H9 (cell line): ENCODE measurements around the gene MCAM. TPM values are rescaled to one million over a fixed set of nuclear protein-coding genes. Genes with fewer than 3 reads are reported as not detected.

ENCODE experiments used
- DNase-seq: peaks from one replicate; pipeline ENCODE4 v3.0.0-alpha.2; 2017
- H2AFZ ChIP-seq: one replicate; pipeline ENCODE4 v1.6.1; 2013; ENCODE audit warnings: mild to moderate bottlenecking, low read length, control low read depth, moderate library complexity
- H2AK5ac ChIP-seq: 2 replicates; pipeline ENCODE4 v1.6.1; 2013; ENCODE audit warnings: low read length, control low read depth, mixed read lengths; ENCODE audit not compliant: insufficient read length
- H2BK120ac ChIP-seq: one replicate; pipeline ENCODE4 v1.6.1; 2013; ENCODE audit warnings: low read depth, mild to moderate bottlenecking, low read length, control low read depth, inconsistent platforms; ENCODE audit not compliant: poor library complexity, severe bottlenecking
- H2BK12ac ChIP-seq: 2 replicates; pipeline ENCODE4 v1.6.1; 2013; ENCODE audit warnings: low read length, control low read depth, mixed read lengths, low read depth; ENCODE audit not compliant: insufficient read length
- H2BK15ac ChIP-seq: 2 replicates; pipeline ENCODE4 v1.6.1; 2013; ENCODE audit warnings: low read depth, low read length, control low read depth
- H2BK20ac ChIP-seq: one replicate; pipeline ENCODE4 v1.6.1; 2013; ENCODE audit warnings: low read depth, mild to moderate bottlenecking, low read length, control low read depth, inconsistent platforms; ENCODE audit not compliant: poor library complexity, severe bottlenecking
- H2BK5ac ChIP-seq: 2 replicates; pipeline ENCODE4 v1.6.1; 2013; ENCODE audit warnings: low read length, control low read depth, mixed read lengths; ENCODE audit not compliant: insufficient read length
- H3K14ac ChIP-seq: 2 replicates; pipeline ENCODE4 v1.6.1; 2013; ENCODE audit warnings: low read length, control low read depth; ENCODE audit not compliant: insufficient read depth
- H3K18ac ChIP-seq: 2 replicates; pipeline ENCODE4 v1.6.1; 2013; ENCODE audit warnings: low read depth, mild to moderate bottlenecking, mixed read lengths, low read length, control low read depth; ENCODE audit not compliant: insufficient read length
- H3K23ac ChIP-seq: 2 replicates; pipeline ENCODE4 v1.6.1; 2013; ENCODE audit warnings: low read length, control low read depth, mixed read lengths, low read depth; ENCODE audit not compliant: insufficient read length
- H3K23me2 ChIP-seq: 2 replicates; pipeline ENCODE4 v1.6.1; 2013; ENCODE audit warnings: low read depth, mild to moderate bottlenecking, mixed read lengths, low read length, control low read depth; ENCODE audit not compliant: insufficient read length, poor library complexity, severe bottlenecking
- H3K27ac ChIP-seq: 2 replicates; pipeline ENCODE4 v1.5.1; 2013; ENCODE audit warnings: low read length, control low read depth, mixed read lengths, low read depth; ENCODE audit not compliant: insufficient read length
- H3K27me3 ChIP-seq: 2 replicates; pipeline ENCODE4 v1.6.1; 2013; ENCODE audit warnings: low read length, control low read depth, inconsistent platforms; ENCODE audit not compliant: insufficient read depth
- H3K4ac ChIP-seq: 2 replicates; pipeline ENCODE4 v1.6.1; 2013; ENCODE audit warnings: low read depth, mild to moderate bottlenecking, control low read depth, inconsistent platforms, low read length, moderate library complexity
- H3K4me1 ChIP-seq: 2 replicates; pipeline ENCODE4 v1.6.1; 2013; ENCODE audit warnings: low read length, control low read depth, inconsistent platforms; ENCODE audit not compliant: insufficient read depth
- H3K4me2 ChIP-seq: 2 replicates; pipeline ENCODE4 v1.6.1; 2013; ENCODE audit warnings: low read length, control low read depth, mixed read lengths; ENCODE audit not compliant: insufficient read length, insufficient read depth
- H3K56ac ChIP-seq: 2 replicates; pipeline ENCODE4 v1.6.1; 2013; ENCODE audit warnings: low read depth, mild to moderate bottlenecking, mixed read lengths, low read length, control low read depth; ENCODE audit not compliant: insufficient read length
- H3K79me1 ChIP-seq: 2 replicates; pipeline ENCODE4 v1.6.1; 2013; ENCODE audit warnings: low read depth, mild to moderate bottlenecking, moderate library complexity, low read length, control low read depth, inconsistent platforms; ENCODE audit not compliant: insufficient read depth, poor library complexity, severe bottlenecking
- H3K79me2 ChIP-seq: 2 replicates; pipeline ENCODE4 v1.6.1; 2013; ENCODE audit warnings: low read length, control low read depth, inconsistent platforms; ENCODE audit not compliant: insufficient read depth
- H3K9ac ChIP-seq: 2 replicates; pipeline ENCODE4 v1.6.1; 2013; ENCODE audit warnings: low read length, control low read depth, mixed read lengths; ENCODE audit not compliant: insufficient read length; ENCODE audit errors: extremely low read depth
- H3K9me3 ChIP-seq: one replicate; pipeline ENCODE4 v1.6.1; 2013; ENCODE audit warnings: low read depth, low read length, inconsistent platforms; ENCODE audit not compliant: control insufficient read depth
- H3T11ph ChIP-seq: one replicate; pipeline ENCODE4 v1.6.1; 2013; ENCODE audit warnings: mild to moderate bottlenecking, low read length, control low read depth, inconsistent platforms
- H4K20me1 ChIP-seq: one replicate; pipeline ENCODE4 v1.6.1; 2013; ENCODE audit not compliant: control insufficient read depth, insufficient read length, insufficient read depth
- H4K5ac ChIP-seq: 2 replicates; pipeline ENCODE4 v1.6.1; 2013; ENCODE audit warnings: low read depth, mild to moderate bottlenecking, mixed read lengths, low read length, control low read depth; ENCODE audit not compliant: insufficient read length
- H4K8ac ChIP-seq: replicated peaks from 2 replicates; pipeline ENCODE4 v1.6.1; 2013; ENCODE audit warnings: low read length, control low read depth, mixed read lengths, low read depth; ENCODE audit not compliant: insufficient read length
- H4K91ac ChIP-seq: 2 replicates; pipeline ENCODE4 v1.6.1; 2013; ENCODE audit warnings: low read depth, mild to moderate bottlenecking, moderate library complexity, mixed read lengths, low read length, control low read depth; ENCODE audit not compliant: insufficient read length
- H3K27ac Mint-ChIP-seq, 3 experiments: 2 replicates in 2 of 3; 3 replicates in 1 of 3; pipeline ENCODE4 v1.8.0; 2020 to 2021; ENCODE audit warnings: mixed read lengths in 3 of 3, mild to moderate bottlenecking in 1 of 3, moderate library complexity in 1 of 3
- H3K27me3 Mint-ChIP-seq: 2 replicates; pipeline ENCODE4 v1.8.0; 2021; ENCODE audit warnings: low read depth, mild to moderate bottlenecking, moderate library complexity, mixed read lengths
- H3K36me3 Mint-ChIP-seq, 3 experiments: 2 replicates in 2 of 3; 3 replicates in 1 of 3; pipeline ENCODE4 v1.8.0; 2020 to 2021; ENCODE audit warnings: low read depth in 3 of 3, mixed read lengths in 3 of 3; ENCODE audit not compliant: insufficient read depth in 1 of 3
- H3K4me1 Mint-ChIP-seq, 2 experiments: 2 replicates each; pipeline ENCODE4 v1.8.0; 2020; ENCODE audit warnings: mixed read lengths in 2 of 2
- H3K4me3 Mint-ChIP-seq, 2 experiments: 2 replicates in 1 of 2; 3 replicates in 1 of 2; pipeline ENCODE4 v1.8.0; 2020 to 2021; ENCODE audit warnings: mild to moderate bottlenecking in 2 of 2, mixed read lengths in 2 of 2, moderate library complexity in 1 of 2
- H3K9me3 Mint-ChIP-seq, 2 experiments: 2 replicates in 1 of 2; 3 replicates in 1 of 2; pipeline ENCODE4 v1.8.0; 2020; ENCODE audit warnings: mild to moderate bottlenecking in 2 of 2, mixed read lengths in 2 of 2, moderate library complexity in 1 of 2
- CTCF ChIP-seq: fragments of 200-600 bp; sonication (generic); conservative IDR thresholded peaks from 3 replicates; pipeline ENCODE4 v1.8.0; 2021; ENCODE audit warnings: antibody characterized with exemption, mild to moderate bottlenecking
- WGBS: extraction: QIAGEN DNeasy Blood & Tissue Kit; methylation state at CpG from one replicate; pipeline ENCODE4 v1.1.7; 2013; ENCODE audit warnings: missing lambda C conversion rate, low lambda C conversion rate, mixed read lengths; ENCODE audit not compliant: insufficient read length; ENCODE audit errors: extremely low coverage; 5-methylcytosine and 5-hydroxymethylcytosine counted together
- total RNA-seq: library from RNA; stranded (reverse); gene quantifications from 2 replicates; pipeline ENCODE4 v1.2.1, GENCODE V29; 2021

The MCAM gene
- total RNA-seq, 1 experiment from 2014 or later = 21.5 TPM

DNA sequence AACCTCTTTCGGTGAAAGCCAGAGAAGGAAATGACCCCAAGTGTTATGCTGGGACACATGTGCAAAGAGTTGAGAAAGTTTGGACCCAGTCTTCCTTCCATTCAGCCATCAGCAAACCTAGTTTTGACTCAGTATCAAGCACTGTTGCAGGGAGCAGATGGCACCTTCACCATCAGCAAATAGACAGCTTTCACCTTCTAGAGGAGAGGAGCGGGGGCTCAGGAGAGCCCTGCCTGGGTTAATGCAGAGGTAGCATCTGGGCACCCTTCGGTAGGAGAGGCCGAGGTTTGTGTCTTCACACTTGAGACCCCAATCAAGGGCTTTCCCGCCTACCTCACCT, 45.8 kb upstream of the MCAM start:
- Histone ChIP-seq H3K4ac (no peak overlapping the region), H3K23ac (no peak overlapping the region), H3T11ph (no peak overlapping the region), H3K23me2 (peaks cover 4% of the 10 kb centered on the region), H2BK15ac (no peak overlapping the region), H3K14ac (no peak overlapping the region), H3K27me3 (peaks cover 23% of the 10 kb centered on the region; the same call in 1 of the 2 replicates), H2BK12ac (no peak overlapping the region), H4K8ac (no peak overlapping the region), H3K79me2 (no peaks in the 10 kb centered on the region), H3K9ac (no peak overlapping the region), H3K4me1 (peaks cover 7% of the 10 kb centered on the region; the same call in 1 of the 2 replicates), H3K27ac (no peak overlapping the region), H3K79me1 (no peaks in the 10 kb centered on the region), H4K20me1 (peaks cover 4% of the 10 kb centered on the region), H2BK120ac (no peak overlapping the region), H2BK5ac (no peak overlapping the region), H4K5ac (no peak overlapping the region), H3K9me3 (no peaks in the 10 kb centered on the region), H2BK20ac (no peak overlapping the region), H4K91ac (no peak overlapping the region), H2AK5ac (no peak overlapping the region), H2AFZ (no peak overlapping the region), H3K18ac (no peak overlapping the region), H3K4me2 (no peak overlapping the region), H3K56ac (no peak overlapping the region)
- H3K4me3 Mint-ChIP-seq = 0 out of 5 replicates have a peak overlapping the region, but pooled peaks of 1 of the 2 experiments have one; percentile 47
- TF ChIP-seq CTCF = no peak
- H3K4me1 Mint-ChIP-seq = peaks cover 36 to 37% of the 10 kb centered on the region in 2 experiments
- peaks cover 2 to 5% of the 10 kb centered on the region in 2 experiments; a peak in 2 of 5 replicates for H3K9me3 Mint-ChIP-seq
- no peak overlapping the region for H3K27ac Mint-ChIP-seq
- WGBS = no CpG with 5 or more reads among the region's 5 CpGs
- peaks cover 9 to 28% (median 22%) of the 10 kb centered on the region in 3 experiments for H3K36me3 Mint-ChIP-seq
- no peak for DNase-seq
- peaks cover 71% of the 10 kb centered on the region for H3K27me3 Mint-ChIP-seq
